ENCODE data around the gene NCF2.

The NCF2 gene

GRCh38 chr1:183607322-183607980, 17.2 kb upstream of the NCF2 start:
- no peaks in the 10 kb centered on the region for H3K36me3 ChIP-seq (ENCODE audit: low read length)
- H4K20me1 ChIP-seq (ENCODE audit: low read depth, low read length) = no peaks in the 10 kb centered on the region
- H3K4me2 ChIP-seq (ENCODE audit: low read depth, low read length, poor library complexity, severe bottlenecking) = no peak overlapping the region
- H2AFZ ChIP-seq (ENCODE audit: low read depth, low read length, severe bottlenecking) = no peak overlapping the region
- TF ChIP-seq EZH2phosphoT487 (conservative IDR thresholded peaks at IDR 0.05; ENCODE audit: low read length) = no peak
- no peak for TF ChIP-seq CTCF (IDR thresholded peaks at IDR 0.05; ENCODE audit: insufficient read depth, low read length, poor library complexity, severe bottlenecking)
- H3K9me2 ChIP-seq (replicated peaks; ENCODE audit: insufficient read depth, low read length) = no peaks in the 10 kb centered on the region
- no peaks in the 10 kb centered on the region for H3K9me3 ChIP-seq (ENCODE audit: insufficient read depth, low read length)
- no peak overlapping the region for H3K9ac ChIP-seq (ENCODE audit: low read length)
- no peaks in the 10 kb centered on the region for H3F3A ChIP-seq (ENCODE audit: insufficient read depth)
- no peak overlapping the region for H3K27ac ChIP-seq (ENCODE audit: low read depth, low read length)
- no peak overlapping the region for H3K4me3 ChIP-seq (ENCODE audit: insufficient read depth, low read length, poor library complexity, severe bottlenecking)
- H3K79me2 ChIP-seq (ENCODE audit: insufficient read depth, low read length) = no peaks in the 10 kb centered on the region
- H3K27me3 ChIP-seq (ENCODE audit: low read length) = no peaks in the 10 kb centered on the region

GRCh38 chr1:183605904-183606303, 15.6 kb upstream of the NCF2 start:
- Histone ChIP-seq H3K27me3 (ENCODE audit: low read length) (no peaks in the 10 kb centered on the region), H3K4me2 (ENCODE audit: low read depth, low read length, poor library complexity, severe bottlenecking) (no peak overlapping the region)
- TF ChIP-seq EZH2phosphoT487 (conservative IDR thresholded peaks at IDR 0.05; ENCODE audit: low read length) = no peak
- no peak for TF ChIP-seq CTCF (IDR thresholded peaks at IDR 0.05; ENCODE audit: insufficient read depth, low read length, poor library complexity, severe bottlenecking)

GRCh38 chr1:183604815-183605214, 14.6 kb upstream of the NCF2 start:
- no peaks in the 10 kb centered on the region for H3K36me3 ChIP-seq (ENCODE audit: low read length)
- H2AFZ ChIP-seq (ENCODE audit: low read depth, low read length, severe bottlenecking) = no peak overlapping the region
- no peaks in the 10 kb centered on the region for H3F3A ChIP-seq (ENCODE audit: insufficient read depth)
- H3K9me2 ChIP-seq (replicated peaks; ENCODE audit: insufficient read depth, low read length) = no peaks in the 10 kb centered on the region
- H3K9me3 ChIP-seq (ENCODE audit: insufficient read depth, low read length) = no peaks in the 10 kb centered on the region
- no peak overlapping the region for H3K4me2 ChIP-seq (ENCODE audit: low read depth, low read length, poor library complexity, severe bottlenecking)
- TF ChIP-seq CTCF (IDR thresholded peaks at IDR 0.05; ENCODE audit: insufficient read depth, low read length, poor library complexity, severe bottlenecking) = no peak
- no peak for TF ChIP-seq EZH2phosphoT487 (conservative IDR thresholded peaks at IDR 0.05; ENCODE audit: low read length)
- H3K9ac ChIP-seq (ENCODE audit: low read length) = no peak overlapping the region
- no peaks in the 10 kb centered on the region for H4K20me1 ChIP-seq (ENCODE audit: low read depth, low read length)
- H3K4me3 ChIP-seq (ENCODE audit: insufficient read depth, low read length, poor library complexity, severe bottlenecking) = no peak overlapping the region
- H3K27me3 ChIP-seq (ENCODE audit: low read length) = no peaks in the 10 kb centered on the region
- no peaks in the 10 kb centered on the region for H3K79me2 ChIP-seq (ENCODE audit: insufficient read depth, low read length)
- no peak overlapping the region for H3K27ac ChIP-seq (ENCODE audit: low read depth, low read length)

More at GRCh38 chr1:183605904-183606303, 15.6 kb upstream of the NCF2 start:
- no peaks in the 10 kb centered on the region for H3F3A ChIP-seq (ENCODE audit: insufficient read depth)
- H3K9ac ChIP-seq (ENCODE audit: low read length) = no peak overlapping the region
- no peaks in the 10 kb centered on the region for H3K9me3 ChIP-seq (ENCODE audit: insufficient read depth, low read length)
- H3K27ac ChIP-seq (ENCODE audit: low read depth, low read length) = no peak overlapping the region
- H4K20me1 ChIP-seq (ENCODE audit: low read depth, low read length) = no peaks in the 10 kb centered on the region
- no peaks in the 10 kb centered on the region for H3K9me2 ChIP-seq (replicated peaks; ENCODE audit: insufficient read depth, low read length)
- H3K79me2 ChIP-seq (ENCODE audit: insufficient read depth, low read length) = no peaks in the 10 kb centered on the region
- H2AFZ ChIP-seq (ENCODE audit: low read depth, low read length, severe bottlenecking) = no peak overlapping the region
- H3K36me3 ChIP-seq (ENCODE audit: low read length) = no peaks in the 10 kb centered on the region
- no peak overlapping the region for H3K4me3 ChIP-seq (ENCODE audit: insufficient read depth, low read length, poor library complexity, severe bottlenecking)

Data from SU-DHL-6 (cell line).